DOHH2 (cell line): ENCODE results near the gene RPS6KA2.

Source experiments
- H3F3A ChIP-seq: fragments of 200-600 bp; sonication (generic), shearing (Covaris generic); 2 replicates; pipeline ENCODE4 v1.6.0; 2016; ENCODE audit warnings: antibody characterized with exemption, mild to moderate bottlenecking; ENCODE audit not compliant: control insufficient read depth, insufficient read depth
- H3K27ac ChIP-seq: fragments of 200-600 bp; sonication (generic); 2 replicates; pipeline ENCODE4 v1.5.1; 2014; ENCODE audit warnings: low read depth, mild to moderate bottlenecking, low read length, moderate library complexity
- H3K27me3 ChIP-seq: fragments of 200-600 bp; sonication (generic); 2 replicates; pipeline ENCODE4 v1.6.1; 2014; ENCODE audit warnings: mild to moderate bottlenecking, low read length, mixed read lengths; ENCODE audit not compliant: control insufficient read depth
- H3K36me3 ChIP-seq: fragments of 200-600 bp; sonication (generic); 2 replicates; pipeline ENCODE4 v1.6.1; 2014; ENCODE audit warnings: mild to moderate bottlenecking, low read length, moderate library complexity, mixed read lengths; ENCODE audit not compliant: control insufficient read depth
- H3K4me1 ChIP-seq: fragments of 200-600 bp; sonication (generic); 2 replicates; pipeline ENCODE4 v1.6.1; 2014; ENCODE audit warnings: mild to moderate bottlenecking, low read length, mixed read lengths; ENCODE audit not compliant: control insufficient read depth
- H3K4me2 ChIP-seq: fragments of 200-600 bp; sonication (generic); 2 replicates; pipeline ENCODE4 v1.6.0; 2014; ENCODE audit warnings: mild to moderate bottlenecking, low read length, moderate library complexity
- H3K4me3 ChIP-seq: fragments of 200-600 bp; sonication (generic); 2 replicates; pipeline ENCODE4 v1.5.1; 2014; ENCODE audit warnings: mild to moderate bottlenecking, low read length, mixed read lengths
- H3K79me2 ChIP-seq: fragments of 200-600 bp; sonication (generic); 2 replicates; pipeline ENCODE4 v1.6.1; 2014; ENCODE audit warnings: mild to moderate bottlenecking, low read length, mixed read lengths; ENCODE audit not compliant: control insufficient read depth
- H3K9me2 ChIP-seq: fragments of 200-600 bp; sonication (generic); replicated peaks from 2 replicates; pipeline ENCODE4 v1.6.1; 2014; ENCODE audit warnings: mild to moderate bottlenecking, low read length, mixed read lengths; ENCODE audit not compliant: control insufficient read depth
- H3K9me3 ChIP-seq: fragments of 200-600 bp; sonication (generic); 2 replicates; pipeline ENCODE4 v1.6.1; 2014; ENCODE audit warnings: antibody characterized with exemption, low read length, mixed read lengths; ENCODE audit not compliant: control insufficient read depth, insufficient read depth
- H4K20me1 ChIP-seq: fragments of 200-600 bp; sonication (generic); 2 replicates; pipeline ENCODE4 v1.6.0; 2014; ENCODE audit warnings: low read depth, mild to moderate bottlenecking, antibody characterized with exemption, low read length, moderate library complexity; ENCODE audit not compliant: control insufficient read depth, insufficient read depth
- EZH2phosphoT487 ChIP-seq: fragments of 200-600 bp; sonication (generic); IDR thresholded peaks from 2 replicates; pipeline ENCODE4 v1.6.1; 2017; ENCODE audit warnings: borderline replicate concordance, mild to moderate bottlenecking, antibody characterized with exemption, low read length, moderate library complexity, mixed read lengths
- TF ChIP-seq, protein P1 (sequence below): fragments of 200-600 bp; sonication (generic); IDR thresholded peaks from one replicate; pipeline ENCODE4 v1.5.1; 2014; ENCODE audit warnings: antibody characterized with exemption, mild to moderate bottlenecking, low read depth, low read length; ENCODE audit not compliant: poor library complexity, severe bottlenecking

Gene RPS6KA2

GRCh38 chr6:166500246-166500645 is 126.8 kb downstream of the RPS6KA2 start:
- Histone ChIP-seq H3K9me2 (no peaks in the 10 kb centered on the region), H3K9me3 (peaks cover 11% of the 10 kb centered on the region; the same call in 1 of the 2 replicates), H4K20me1 (no peaks in the 10 kb centered on the region), H3F3A (no peaks in the 10 kb centered on the region), H3K27me3 (no peaks in the 10 kb centered on the region), H3K36me3 (no peaks in the 10 kb centered on the region), H3K4me1 (peaks cover 8% of the 10 kb centered on the region), H3K27ac (no peak overlapping the region), H3K79me2 (no peaks in the 10 kb centered on the region), H3K4me3 (no peak overlapping the region), H3K4me2 (no peak overlapping the region)
- TF ChIP-seq, protein P1, sequence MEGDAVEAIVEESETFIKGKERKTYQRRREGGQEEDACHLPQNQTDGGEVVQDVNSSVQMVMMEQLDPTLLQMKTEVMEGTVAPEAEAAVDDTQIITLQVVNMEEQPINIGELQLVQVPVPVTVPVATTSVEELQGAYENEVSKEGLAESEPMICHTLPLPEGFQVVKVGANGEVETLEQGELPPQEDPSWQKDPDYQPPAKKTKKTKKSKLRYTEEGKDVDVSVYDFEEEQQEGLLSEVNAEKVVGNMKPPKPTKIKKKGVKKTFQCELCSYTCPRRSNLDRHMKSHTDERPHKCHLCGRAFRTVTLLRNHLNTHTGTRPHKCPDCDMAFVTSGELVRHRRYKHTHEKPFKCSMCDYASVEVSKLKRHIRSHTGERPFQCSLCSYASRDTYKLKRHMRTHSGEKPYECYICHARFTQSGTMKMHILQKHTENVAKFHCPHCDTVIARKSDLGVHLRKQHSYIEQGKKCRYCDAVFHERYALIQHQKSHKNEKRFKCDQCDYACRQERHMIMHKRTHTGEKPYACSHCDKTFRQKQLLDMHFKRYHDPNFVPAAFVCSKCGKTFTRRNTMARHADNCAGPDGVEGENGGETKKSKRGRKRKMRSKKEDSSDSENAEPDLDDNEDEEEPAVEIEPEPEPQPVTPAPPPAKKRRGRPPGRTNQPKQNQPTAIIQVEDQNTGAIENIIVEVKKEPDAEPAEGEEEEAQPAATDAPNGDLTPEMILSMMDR, result no peak
- no peak for TF ChIP-seq EZH2phosphoT487

DNA sequence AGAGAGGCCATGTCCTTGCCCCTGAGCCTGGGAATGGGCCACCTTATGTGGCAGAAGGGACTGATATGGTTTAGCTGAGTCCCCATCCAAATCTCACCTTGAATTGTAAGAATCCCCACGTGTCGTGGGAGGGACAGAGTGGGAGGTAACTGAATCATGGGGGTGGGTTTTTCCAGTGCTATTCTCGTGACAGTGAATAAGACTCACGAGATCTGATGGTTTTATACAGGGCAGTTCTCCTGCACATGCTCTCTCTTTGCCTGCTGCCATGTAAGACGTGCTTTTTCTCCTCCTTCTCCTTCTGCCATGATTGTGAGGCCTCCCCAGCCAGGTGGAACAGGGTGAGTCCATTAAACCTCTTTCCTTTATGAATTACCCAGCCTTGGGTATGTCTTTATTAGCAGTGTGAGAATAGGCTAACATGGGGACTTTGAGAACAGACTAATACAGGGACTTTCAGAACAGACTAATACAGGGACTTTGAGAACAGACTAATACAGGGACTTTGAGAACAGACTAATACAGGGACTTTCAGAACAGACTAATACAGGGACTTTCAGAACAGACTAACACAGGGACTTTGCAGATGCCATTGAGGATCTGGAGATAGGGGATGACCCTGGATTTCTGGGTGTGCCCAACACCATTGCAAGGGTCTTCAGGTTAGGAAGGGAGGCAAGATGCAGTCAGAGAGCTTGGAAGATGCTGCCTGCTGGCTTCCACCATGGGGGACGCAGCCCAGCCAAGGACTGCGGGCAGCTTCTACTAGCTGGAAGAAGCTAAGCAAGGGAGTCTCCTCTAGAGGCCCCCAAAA is 127.5 kb downstream of the RPS6KA2 start:
- Histone ChIP-seq H3K9me3 (peaks cover 11% of the 10 kb centered on the region; the same call in 1 of the 2 replicates), H4K20me1 (no peaks in the 10 kb centered on the region), H3K27me3 (no peaks in the 10 kb centered on the region), H3K9me2 (no peaks in the 10 kb centered on the region), H3F3A (no peaks in the 10 kb centered on the region), H3K4me2 (no peak overlapping the region), H3K36me3 (no peaks in the 10 kb centered on the region), H3K4me1 (peaks cover 8% of the 10 kb centered on the region), H3K79me2 (no peaks in the 10 kb centered on the region), H3K4me3 (no peak overlapping the region), H3K27ac (no peak overlapping the region)
- TF ChIP-seq EZH2phosphoT487, result no peak
- TF ChIP-seq, protein P1, result no peak

DNA sequence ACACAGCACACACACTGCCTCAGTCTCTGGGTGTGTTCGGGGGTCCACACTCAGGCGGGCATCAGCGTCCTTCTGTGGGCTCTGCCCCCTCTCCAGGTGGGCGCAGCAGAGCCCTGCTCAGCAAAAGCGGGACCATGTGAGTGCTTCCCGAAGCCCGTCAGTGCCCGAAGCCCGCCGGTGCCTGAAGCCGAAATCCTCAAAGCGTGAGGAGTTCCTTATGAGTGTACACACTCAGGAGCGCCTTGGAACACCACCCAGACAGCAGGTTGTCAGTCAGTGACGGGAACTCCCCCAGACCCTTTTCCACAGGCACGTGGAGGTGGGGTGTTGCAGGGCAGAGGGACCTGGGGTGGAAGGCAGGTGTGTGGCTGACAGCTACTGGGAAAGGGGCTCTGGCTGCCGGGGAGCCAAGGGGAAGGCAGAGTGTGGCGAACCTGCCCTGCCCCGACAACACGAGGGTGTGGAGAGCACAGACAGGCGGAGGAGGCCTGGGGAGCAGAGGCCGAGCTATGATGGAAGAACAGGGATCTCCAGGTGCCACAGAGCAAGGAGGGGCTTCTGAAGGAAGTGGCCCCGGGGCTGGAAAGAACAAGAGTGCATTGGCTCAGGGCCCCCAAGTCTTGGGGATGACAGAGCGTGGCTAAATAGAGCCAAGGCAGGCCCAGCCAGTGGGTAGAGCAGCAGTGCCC is 128.2 kb downstream of the RPS6KA2 start:
- Histone ChIP-seq H3K27me3 (no peaks in the 10 kb centered on the region), H4K20me1 (no peaks in the 10 kb centered on the region), H3K4me2 (no peak overlapping the region), H3K27ac (no peak overlapping the region), H3K9me2 (no peaks in the 10 kb centered on the region), H3K4me3 (no peak overlapping the region), H3K79me2 (no peaks in the 10 kb centered on the region), H3K36me3 (no peaks in the 10 kb centered on the region), H3K9me3 (peaks cover 11% of the 10 kb centered on the region; the same call in 1 of the 2 replicates), H3K4me1 (peaks cover 2% of the 10 kb centered on the region), H3F3A (no peaks in the 10 kb centered on the region)
- TF ChIP-seq EZH2phosphoT487, result no peak
- TF ChIP-seq, protein P1, result no peak
